Astrocyte of the cerebellum (primary cell): ENCODE results near the gene XRCC1.

Experiments used
- DNase-seq: peaks from one replicate; pipeline ENCODE4 v3.0.0-alpha.2; 2011; ENCODE audit warnings: low read depth
- H3K4me3 ChIP-seq: 2 replicates; pipeline ENCODE4 v1.5.1; 2011; ENCODE audit warnings: mild to moderate bottlenecking, low read depth, low read length, moderate library complexity
- in situ Hi-C: cut with HindIII; loops from 2 replicates; pipeline ENCODE4 v1.10.0; 2017; ENCODE audit warnings: low sequenced_read_pairs
- TF ChIP-seq, protein P1 (sequence below): IDR thresholded peaks from 2 replicates; pipeline ENCODE4 v1.5.1; 2012; ENCODE audit warnings: low read length, low read depth, moderate library complexity, mild to moderate bottlenecking; ENCODE audit errors: missing control alignments

The XRCC1 gene, protein sequence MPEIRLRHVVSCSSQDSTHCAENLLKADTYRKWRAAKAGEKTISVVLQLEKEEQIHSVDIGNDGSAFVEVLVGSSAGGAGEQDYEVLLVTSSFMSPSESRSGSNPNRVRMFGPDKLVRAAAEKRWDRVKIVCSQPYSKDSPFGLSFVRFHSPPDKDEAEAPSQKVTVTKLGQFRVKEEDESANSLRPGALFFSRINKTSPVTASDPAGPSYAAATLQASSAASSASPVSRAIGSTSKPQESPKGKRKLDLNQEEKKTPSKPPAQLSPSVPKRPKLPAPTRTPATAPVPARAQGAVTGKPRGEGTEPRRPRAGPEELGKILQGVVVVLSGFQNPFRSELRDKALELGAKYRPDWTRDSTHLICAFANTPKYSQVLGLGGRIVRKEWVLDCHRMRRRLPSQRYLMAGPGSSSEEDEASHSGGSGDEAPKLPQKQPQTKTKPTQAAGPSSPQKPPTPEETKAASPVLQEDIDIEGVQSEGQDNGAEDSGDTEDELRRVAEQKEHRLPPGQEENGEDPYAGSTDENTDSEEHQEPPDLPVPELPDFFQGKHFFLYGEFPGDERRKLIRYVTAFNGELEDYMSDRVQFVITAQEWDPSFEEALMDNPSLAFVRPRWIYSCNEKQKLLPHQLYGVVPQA

DNA sequence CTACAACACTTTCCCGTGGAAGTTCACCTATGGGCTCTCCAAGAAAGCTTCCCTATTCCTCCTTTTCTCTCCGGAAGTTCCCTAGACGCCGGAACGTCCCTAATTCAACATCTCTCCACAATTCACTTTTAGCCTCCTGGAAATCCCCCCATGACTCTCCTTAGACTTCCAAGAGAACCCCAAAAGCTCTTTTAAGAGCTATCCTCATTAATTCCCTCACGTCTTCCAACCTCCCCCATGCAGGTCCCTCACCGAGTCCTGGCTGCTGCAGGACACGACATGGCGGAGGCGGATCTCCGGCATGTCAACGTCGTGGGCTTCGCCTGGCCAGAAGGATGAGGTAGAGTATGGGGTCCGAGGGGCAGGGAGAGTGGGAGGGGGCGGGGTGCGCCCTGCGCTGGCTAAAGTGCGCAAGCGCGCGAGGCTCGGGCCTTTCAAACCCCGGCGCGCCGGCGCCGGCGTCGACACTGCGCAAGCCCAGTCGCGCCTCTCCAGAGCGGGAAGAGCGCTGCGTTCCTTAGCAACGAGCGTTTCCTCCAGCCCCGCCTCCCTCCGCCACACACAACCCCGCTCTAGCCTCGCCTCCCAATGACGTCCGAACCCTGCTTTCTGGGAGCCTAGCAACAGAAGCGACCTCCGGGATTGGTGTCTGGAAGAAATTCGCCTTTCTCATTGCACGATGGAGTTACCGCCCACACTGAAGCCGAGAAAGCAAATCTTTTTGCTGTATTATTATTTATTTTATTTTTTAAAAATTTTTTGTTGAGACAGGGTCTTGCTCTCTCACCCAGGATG is at the start of gene XRCC1, which contains the start of gene PINLYP:
Gene XRCC1 (minus strand): TSS at position 372 of the 795 bp plus-strand sequence. CDS start 69 bp downstream, at position 303.
Gene PINLYP (plus strand): TSS at position 646 of the 795 bp plus-strand sequence. CDS start 1,391 bp downstream, outside the sequence.
- in situ Hi-C loops: no loop called here
- DNase-seq: peak; percentile 98
- H3K4me3 ChIP-seq: peak within 1 kb of the TSS; percentile 93
- TF ChIP-seq, protein P1, sequence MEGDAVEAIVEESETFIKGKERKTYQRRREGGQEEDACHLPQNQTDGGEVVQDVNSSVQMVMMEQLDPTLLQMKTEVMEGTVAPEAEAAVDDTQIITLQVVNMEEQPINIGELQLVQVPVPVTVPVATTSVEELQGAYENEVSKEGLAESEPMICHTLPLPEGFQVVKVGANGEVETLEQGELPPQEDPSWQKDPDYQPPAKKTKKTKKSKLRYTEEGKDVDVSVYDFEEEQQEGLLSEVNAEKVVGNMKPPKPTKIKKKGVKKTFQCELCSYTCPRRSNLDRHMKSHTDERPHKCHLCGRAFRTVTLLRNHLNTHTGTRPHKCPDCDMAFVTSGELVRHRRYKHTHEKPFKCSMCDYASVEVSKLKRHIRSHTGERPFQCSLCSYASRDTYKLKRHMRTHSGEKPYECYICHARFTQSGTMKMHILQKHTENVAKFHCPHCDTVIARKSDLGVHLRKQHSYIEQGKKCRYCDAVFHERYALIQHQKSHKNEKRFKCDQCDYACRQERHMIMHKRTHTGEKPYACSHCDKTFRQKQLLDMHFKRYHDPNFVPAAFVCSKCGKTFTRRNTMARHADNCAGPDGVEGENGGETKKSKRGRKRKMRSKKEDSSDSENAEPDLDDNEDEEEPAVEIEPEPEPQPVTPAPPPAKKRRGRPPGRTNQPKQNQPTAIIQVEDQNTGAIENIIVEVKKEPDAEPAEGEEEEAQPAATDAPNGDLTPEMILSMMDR: no peak

DNA sequence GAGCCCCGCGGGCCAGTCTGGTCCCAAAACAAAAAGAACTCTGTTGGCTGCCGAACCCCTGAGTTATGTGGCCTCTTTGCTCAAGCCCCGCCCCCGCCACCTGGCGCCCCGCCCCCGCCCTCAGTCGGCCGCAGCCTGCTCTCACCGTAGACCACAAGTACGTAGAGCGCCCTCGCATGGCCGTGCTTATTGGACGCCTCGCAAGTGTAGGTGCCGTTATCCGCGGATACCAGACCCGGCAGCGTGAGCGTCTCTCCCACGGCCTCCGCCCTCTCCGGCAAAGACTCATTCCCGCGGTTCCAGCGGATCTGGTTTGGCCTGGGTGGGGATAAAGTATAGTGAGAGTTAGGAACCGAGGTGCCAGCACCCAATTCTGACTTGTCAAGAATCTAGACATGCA is 49.6 kb upstream of the XRCC1 start:
- H3K4me3 ChIP-seq: no peak overlapping the region
- in situ Hi-C loops: no loop called here
- TF ChIP-seq, protein P1: no peak
- no peak for DNase-seq

DNA sequence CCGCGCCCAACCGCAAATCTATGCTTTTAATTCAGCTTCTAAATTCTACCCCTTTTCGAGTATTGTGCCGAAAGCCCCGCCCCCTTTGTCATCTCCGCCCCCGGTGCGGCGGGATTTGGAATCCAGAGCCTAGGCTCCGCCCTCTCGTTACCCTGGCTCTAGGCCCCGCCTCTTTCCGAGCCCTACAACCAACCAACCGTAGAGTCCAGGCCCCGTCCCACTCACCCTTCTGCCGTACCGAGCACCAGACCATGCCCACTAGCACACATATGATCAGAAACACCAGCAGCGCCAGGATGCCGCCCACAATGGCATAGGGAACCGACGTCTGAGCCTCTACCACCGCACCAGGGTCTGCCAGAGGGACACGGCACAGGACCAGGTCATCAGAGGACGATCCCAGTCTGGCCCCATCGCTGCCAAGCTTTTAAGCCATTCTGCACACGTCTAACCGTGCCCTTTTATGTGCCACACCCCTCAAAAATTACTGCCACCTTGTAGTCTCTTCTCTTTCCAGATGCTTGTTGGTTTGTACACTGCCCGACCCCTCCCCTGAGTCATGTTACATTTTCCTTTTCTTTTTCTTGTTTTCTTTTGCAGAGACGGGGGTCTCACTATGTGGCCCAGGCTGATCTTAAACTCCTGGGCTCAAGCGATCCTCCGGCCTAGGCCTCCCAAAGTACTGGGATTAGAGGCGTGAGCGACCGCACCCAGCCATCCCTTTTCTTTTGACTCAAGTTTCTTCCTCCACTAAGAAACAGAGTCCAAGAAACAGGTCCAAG is 48.8 kb upstream of the XRCC1 start:
- in situ Hi-C loops: no loop called here
- H3K4me3 ChIP-seq: no peak overlapping the region
- TF ChIP-seq, protein P1: no peak
- no peak for DNase-seq

DNA sequence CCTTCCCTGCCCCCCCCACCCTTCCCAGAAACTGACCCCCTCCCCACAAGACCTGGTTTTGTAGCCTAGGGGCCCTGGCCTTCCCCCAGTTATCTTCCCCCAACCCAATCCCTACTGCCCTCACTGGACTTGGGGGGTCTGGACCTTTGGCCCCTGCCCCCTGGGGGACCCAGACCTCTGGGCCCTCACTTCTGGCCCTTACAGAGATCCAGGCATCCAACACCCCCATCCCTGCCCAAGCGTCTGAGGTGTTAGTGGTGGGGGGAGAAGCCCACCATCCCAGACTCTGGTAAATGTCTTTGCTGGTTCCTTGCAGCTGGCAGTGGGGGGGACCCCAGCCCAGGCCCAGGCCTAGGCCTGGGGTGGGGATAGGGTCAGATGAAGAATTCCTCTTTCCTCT is 47.6 kb upstream of the XRCC1 start:
- in situ Hi-C loops: no loop called here
- TF ChIP-seq, protein P1: no peak
- no peak for DNase-seq
- no peak overlapping the region for H3K4me3 ChIP-seq

DNA sequence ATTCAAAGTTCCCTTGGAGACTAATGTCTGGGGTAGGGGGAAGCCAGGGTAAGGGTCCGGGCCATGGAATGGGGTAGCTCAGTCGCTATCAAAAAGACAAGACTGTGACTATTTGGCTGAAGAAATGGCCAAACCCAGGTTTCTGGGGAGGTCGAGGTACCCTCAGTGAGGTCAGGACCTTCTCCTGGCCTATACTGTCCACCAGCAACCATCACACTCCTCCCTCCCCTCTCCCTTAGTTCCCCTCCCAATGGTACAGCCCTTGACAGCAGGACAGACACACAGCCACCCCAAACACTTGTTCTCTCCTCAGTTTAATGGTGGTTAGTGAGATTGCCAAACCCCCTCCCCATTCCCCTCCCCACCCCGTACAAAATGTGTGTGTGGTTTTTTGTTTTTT is 46.7 kb upstream of the XRCC1 start:
- no peak for DNase-seq
- no peak overlapping the region for H3K4me3 ChIP-seq
- in situ Hi-C loops: no loop called here
- TF ChIP-seq, protein P1: no peak
